ENCODE results near the gene MAP3K6. TPM values are rescaled to one million over a fixed set of nuclear protein-coding genes. Genes with fewer than 3 reads are reported as not detected.
A peak's percentile ranks its signal among the peaks of the same experiment; 100 is the strongest.

The MAP3K6 gene
- total RNA-seq, 3 donors from 2014 or later: 18.5 to 38.5 (median 28.5) TPM

DNA sequence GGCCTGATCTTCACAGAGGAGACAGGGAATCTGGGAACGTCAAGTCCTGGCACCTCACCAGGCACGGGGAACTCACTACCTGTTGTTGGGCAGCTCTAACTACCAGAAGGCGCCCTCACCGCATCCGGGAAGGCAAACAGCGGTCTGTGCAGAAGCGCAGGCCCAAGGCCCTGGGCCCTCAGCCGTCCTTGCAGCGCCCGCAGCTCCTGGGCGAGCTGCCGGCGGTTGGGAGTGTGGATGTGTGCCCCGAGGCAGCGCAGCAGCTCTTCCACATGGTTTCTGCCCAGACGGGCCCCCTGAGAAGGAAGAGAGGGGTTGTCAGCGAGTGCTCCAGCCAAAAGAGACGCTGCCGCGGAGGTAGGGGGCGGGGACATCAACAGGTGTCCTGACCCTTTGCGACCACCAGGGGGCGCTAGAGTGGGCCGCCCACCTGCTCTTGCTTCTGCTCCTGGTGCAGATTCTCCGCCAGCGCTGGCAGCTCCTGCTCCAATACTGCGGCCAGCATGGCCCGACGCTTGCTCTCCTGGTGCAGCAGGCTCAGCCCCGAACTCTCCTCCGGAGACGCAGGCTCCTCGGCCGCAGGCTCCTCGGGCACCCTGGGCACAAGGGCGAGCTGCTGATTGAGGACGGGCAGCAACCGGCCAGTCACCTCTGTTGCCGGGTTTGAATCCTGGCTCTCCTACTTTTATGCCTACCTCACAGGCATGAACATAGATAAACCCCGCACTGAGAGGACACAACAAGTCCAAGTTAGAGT lies 9.3 kb downstream of the MAP3K6 start:
- TF ChIP-seq, protein P1, sequence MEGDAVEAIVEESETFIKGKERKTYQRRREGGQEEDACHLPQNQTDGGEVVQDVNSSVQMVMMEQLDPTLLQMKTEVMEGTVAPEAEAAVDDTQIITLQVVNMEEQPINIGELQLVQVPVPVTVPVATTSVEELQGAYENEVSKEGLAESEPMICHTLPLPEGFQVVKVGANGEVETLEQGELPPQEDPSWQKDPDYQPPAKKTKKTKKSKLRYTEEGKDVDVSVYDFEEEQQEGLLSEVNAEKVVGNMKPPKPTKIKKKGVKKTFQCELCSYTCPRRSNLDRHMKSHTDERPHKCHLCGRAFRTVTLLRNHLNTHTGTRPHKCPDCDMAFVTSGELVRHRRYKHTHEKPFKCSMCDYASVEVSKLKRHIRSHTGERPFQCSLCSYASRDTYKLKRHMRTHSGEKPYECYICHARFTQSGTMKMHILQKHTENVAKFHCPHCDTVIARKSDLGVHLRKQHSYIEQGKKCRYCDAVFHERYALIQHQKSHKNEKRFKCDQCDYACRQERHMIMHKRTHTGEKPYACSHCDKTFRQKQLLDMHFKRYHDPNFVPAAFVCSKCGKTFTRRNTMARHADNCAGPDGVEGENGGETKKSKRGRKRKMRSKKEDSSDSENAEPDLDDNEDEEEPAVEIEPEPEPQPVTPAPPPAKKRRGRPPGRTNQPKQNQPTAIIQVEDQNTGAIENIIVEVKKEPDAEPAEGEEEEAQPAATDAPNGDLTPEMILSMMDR (IDR thresholded peaks at IDR 0.05): peak; percentile 98
- Histone ChIP-seq H3K9me3 (no peaks in the 10 kb centered on the region), H3K36me3 (ENCODE audit: low read depth) (no peaks in the 10 kb centered on the region), H3K4me3 (no peak overlapping the region), H3K4me1 (ENCODE audit: low read depth) (peaks cover 9% of the 10 kb centered on the region)
- DNase-seq (peak; percentile 79 to 88 (median 86)), ATAC-seq (peak; percentile 92)
- intact Hi-C loops (cut with DNase I, micrococcal nuclease): loop anchor here in 1 of 2 donors (5.0 kb wide), 1 partner anchor 35 kb away; the partner anchor contains the start of gene GPR3

DNA sequence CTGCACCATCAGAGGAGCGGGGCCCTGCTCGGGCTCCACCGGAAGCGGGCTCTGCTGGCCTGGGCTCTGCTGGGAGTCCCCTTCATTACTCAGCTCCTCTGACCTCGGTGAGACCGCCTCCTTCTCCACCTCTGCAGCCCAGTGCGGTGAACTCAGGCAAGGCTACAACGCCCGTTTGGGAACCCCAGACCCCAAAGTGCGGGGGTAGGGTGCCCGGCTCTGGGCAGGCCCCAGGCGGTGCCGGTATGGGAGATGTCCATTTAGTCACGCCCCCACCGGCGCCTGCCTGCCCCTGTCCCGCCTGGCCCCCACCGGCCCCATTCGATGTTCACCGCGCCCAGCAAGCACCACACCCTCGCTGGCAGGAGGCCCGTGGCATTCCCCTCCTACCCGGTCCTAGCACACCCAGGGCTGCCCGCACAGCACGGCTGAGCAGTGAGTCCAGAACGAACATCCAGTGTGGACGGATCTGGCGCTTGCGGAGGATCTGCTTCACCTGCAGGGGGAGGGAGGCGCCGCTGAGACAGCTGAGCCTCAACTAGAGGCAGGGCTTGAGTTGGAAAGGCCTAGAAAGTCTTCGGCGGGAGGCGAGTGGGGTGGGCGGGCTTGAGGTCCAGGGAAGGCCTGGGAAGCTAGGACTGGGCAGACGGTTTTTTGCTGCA lies 10.0 kb downstream of the MAP3K6 start:
- ATAC-seq (peak; percentile 85), DNase-seq (peak; percentile 89 to 92 (median 91))
- TF ChIP-seq, protein P1 (IDR thresholded peaks at IDR 0.05): no peak
- H3K9me3 ChIP-seq: no peaks in the 10 kb centered on the region
- intact Hi-C loops (cut with DNase I, micrococcal nuclease): loop anchor here in 1 of 2 donors (5.0 kb wide), 1 partner anchor 36 kb away; the partner anchor contains the start of gene GPR3
- no peak overlapping the region for H3K4me3 ChIP-seq
- peaks cover 9% of the 10 kb centered on the region for H3K4me1 ChIP-seq (ENCODE audit: low read depth)
- H3K36me3 ChIP-seq (ENCODE audit: low read depth): no peaks in the 10 kb centered on the region

- Histone ChIP-seq H3K9me3 (no peaks in the 10 kb centered on the region), H3K4me3 (no peak overlapping the region), H3K4me1 (ENCODE audit: low read depth) (peaks cover 9% of the 10 kb centered on the region), H3K36me3 (ENCODE audit: low read depth) (no peaks in the 10 kb centered on the region)
- TF ChIP-seq, protein P1 (IDR thresholded peaks at IDR 0.05): no peak
- ATAC-seq: no peak
- DNase-seq: no peak
- intact Hi-C loops (cut with DNase I, micrococcal nuclease): loop anchor here in 1 of 2 donors (5.0 kb wide), 1 partner anchor 36 kb away; the partner anchor contains the start of gene GPR3
These were observed 10.5 kb downstream of the MAP3K6 start for GRCh38 chr1:27356277-27356618.

GRCh38 chr1:27355683-27356082 lies 11.1 kb downstream of the MAP3K6 start:
- H3K9me3 ChIP-seq: no peaks in the 10 kb centered on the region
- DNase-seq: no peak
- ATAC-seq: no peak
- intact Hi-C loops (cut with DNase I, micrococcal nuclease): loop anchor here in 1 of 2 donors (5.0 kb wide), 1 partner anchor 37 kb away; the partner anchor contains the start of gene GPR3
- no peaks in the 10 kb centered on the region for H3K36me3 ChIP-seq (ENCODE audit: low read depth)
- peaks cover 15% of the 10 kb centered on the region for H3K4me1 ChIP-seq (ENCODE audit: low read depth)
- TF ChIP-seq, protein P1 (IDR thresholded peaks at IDR 0.05): no peak
- H3K4me3 ChIP-seq: no peak overlapping the region

DNA sequence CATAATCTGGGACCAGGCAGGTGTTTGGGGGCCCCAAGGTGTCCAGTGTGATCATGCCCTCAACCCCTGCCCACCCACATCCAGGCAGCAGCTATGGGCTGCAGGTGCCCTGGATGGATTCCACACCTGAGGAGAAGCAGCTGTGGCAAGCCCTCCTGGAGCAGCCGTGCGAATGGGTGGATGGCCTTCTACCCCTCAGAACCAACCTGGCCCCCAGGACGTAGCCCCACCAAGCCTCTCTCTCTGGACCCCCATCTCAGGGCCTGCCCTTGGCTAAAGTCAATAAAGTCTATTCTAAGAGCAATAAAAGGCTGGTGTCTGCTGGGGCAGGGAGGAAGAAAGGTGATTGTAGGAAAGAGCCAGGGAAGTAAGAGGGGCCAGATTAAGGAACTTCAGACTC lies 13.1 kb downstream of the MAP3K6 start:
- Histone ChIP-seq H3K36me3 (ENCODE audit: low read depth) (no peaks in the 10 kb centered on the region), H3K4me3 (no peak overlapping the region), H3K9me3 (no peaks in the 10 kb centered on the region), H3K4me1 (ENCODE audit: low read depth) (peaks cover 35% of the 10 kb centered on the region)
- ATAC-seq (no peak), DNase-seq (peak in 1 of 3 donors; percentile 48)
- intact Hi-C loops (cut with DNase I, micrococcal nuclease): no loop called here
- TF ChIP-seq, protein P1 (IDR thresholded peaks at IDR 0.05): no peak

All from mucosa of descending colon (tissue), 3 donors.